ENCODE measurements around the gene TOR1AIP2.

DNA sequence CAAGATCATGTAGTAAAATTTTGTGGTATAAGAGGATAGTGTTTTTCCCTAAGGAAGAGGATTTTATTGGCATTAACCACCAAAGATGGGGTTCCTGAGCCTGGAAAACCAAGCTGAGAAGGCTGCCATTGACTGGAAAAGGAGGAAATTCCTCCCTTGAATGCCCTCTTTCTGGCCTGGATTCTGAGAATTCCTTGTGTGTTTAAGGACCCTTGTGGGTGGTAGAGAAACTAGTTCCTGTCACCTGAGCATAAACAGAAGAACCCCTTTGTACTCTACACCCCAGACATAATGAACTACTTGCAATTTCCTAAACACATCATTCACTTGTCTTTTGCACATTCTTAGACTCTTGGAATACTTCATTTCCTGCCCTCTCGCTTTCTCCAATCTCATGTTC lies 43.9 kb upstream of the TOR1AIP2 start:
- TF ChIP-seq, protein P1, sequence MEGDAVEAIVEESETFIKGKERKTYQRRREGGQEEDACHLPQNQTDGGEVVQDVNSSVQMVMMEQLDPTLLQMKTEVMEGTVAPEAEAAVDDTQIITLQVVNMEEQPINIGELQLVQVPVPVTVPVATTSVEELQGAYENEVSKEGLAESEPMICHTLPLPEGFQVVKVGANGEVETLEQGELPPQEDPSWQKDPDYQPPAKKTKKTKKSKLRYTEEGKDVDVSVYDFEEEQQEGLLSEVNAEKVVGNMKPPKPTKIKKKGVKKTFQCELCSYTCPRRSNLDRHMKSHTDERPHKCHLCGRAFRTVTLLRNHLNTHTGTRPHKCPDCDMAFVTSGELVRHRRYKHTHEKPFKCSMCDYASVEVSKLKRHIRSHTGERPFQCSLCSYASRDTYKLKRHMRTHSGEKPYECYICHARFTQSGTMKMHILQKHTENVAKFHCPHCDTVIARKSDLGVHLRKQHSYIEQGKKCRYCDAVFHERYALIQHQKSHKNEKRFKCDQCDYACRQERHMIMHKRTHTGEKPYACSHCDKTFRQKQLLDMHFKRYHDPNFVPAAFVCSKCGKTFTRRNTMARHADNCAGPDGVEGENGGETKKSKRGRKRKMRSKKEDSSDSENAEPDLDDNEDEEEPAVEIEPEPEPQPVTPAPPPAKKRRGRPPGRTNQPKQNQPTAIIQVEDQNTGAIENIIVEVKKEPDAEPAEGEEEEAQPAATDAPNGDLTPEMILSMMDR (IDR thresholded peaks at IDR 0.05; ENCODE audit: insufficient read depth, low read length, poor library complexity, severe bottlenecking): no peak
- no peak for TF ChIP-seq EZH2phosphoT487 (conservative IDR thresholded peaks at IDR 0.05; ENCODE audit: low read length)

Data from SU-DHL-6 (cell line).